Activated CD8-positive, alpha-beta T cell treated with anti-CD3 and anti-CD28 coated beads for 36 hours (primary cell): ENCODE results near the gene RNF38. TPM values are rescaled to one million over a fixed set of nuclear protein-coding genes. Genes with fewer than 3 reads are reported as not detected.
"Not testable (repeated sequence)": the region's sequence is repeated elsewhere in the genome, so short reads cannot be mapped to it uniquely, and the experiment has no call there.

Experiments used
- ATAC-seq: fragments of 200-7000 bp; cut with Tn5 transposase; one replicate; pipeline ENCODE4 v1.10.0; 2021; ENCODE audit warnings: mild to moderate bottlenecking, moderate library complexity
- CTCF ChIA-PET: fragments of 350-600 bp; sonication (Branson Sonifier 250); formaldehyde crosslinking; loops from one replicate; lab custom pipeline; 2021; ENCODE audit warnings: antibody characterized with exemption; lab: Charles Lee
- POLR2A ChIA-PET: fragments of 350-600 bp; sonication (Branson Sonifier 250); formaldehyde crosslinking; loops from one replicate; lab custom pipeline; 2021; ENCODE audit warnings: antibody characterized with exemption; lab: Charles Lee
- DNase-seq: peaks from one replicate; pipeline ENCODE4 v3.0.0-alpha.2; 2020
- H3K27ac Mint-ChIP-seq: one replicate; pipeline ENCODE4 v1.8.0; 2021; ENCODE audit warnings: mild to moderate bottlenecking, mixed read lengths
- H3K27me3 Mint-ChIP-seq: one replicate; pipeline ENCODE4 v1.8.0; 2021; ENCODE audit warnings: mixed read lengths
- H3K36me3 Mint-ChIP-seq: one replicate; pipeline ENCODE4 v1.8.0; 2021; ENCODE audit warnings: low read depth, mixed read lengths
- H3K4me1 Mint-ChIP-seq: one replicate; pipeline ENCODE4 v1.8.0; 2021; ENCODE audit warnings: low read depth, mixed read lengths
- H3K4me3 Mint-ChIP-seq: one replicate; pipeline ENCODE4 v1.8.0; 2021; ENCODE audit warnings: mild to moderate bottlenecking, moderate library complexity, mixed read lengths
- H3K9me3 Mint-ChIP-seq: one replicate; pipeline ENCODE4 v1.8.0; 2021; ENCODE audit warnings: mixed read lengths
- CTCF ChIP-seq: fragments of 200-600 bp; IDR thresholded peaks from one replicate; pipeline ENCODE4 v1.8.0; 2022; ENCODE audit warnings: antibody characterized with exemption, mild to moderate bottlenecking
- intact Hi-C: fragments of 100-400 bp; cut with micrococcal nuclease; formaldehyde crosslinking; loops from one replicate; pipeline ENCODE4 v1.10.0; 2022
- total RNA-seq, 2 experiments: library from RNA; stranded (reverse); gene quantifications; one replicate each; pipeline ENCODE4 v1.2.3, GENCODE V29; 2021

The RNF38 gene
- total RNA-seq, 2 experiments from 2014 or later, result 33.7 to 36.4 TPM

DNA sequence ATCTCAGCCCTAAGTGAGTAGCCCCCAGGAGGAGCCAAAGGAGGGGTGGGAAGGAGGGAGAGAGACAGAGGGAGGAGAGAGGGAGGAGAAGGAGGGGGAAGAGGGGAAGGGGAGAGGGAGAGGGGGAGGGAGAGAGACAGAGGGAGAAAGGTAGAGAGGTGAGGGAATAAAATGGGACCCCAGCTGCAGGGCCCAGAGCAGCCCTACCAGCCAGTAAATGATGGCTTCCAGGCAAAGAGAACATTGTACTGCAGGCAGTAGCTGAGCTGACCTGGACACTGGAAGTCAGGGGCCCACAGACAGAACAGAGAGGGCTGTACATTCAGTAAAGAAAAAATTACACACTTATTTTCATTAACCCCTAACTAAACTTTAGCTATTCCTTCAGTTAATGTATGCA is 84.0 kb downstream of the RNF38 start:
- peaks cover 5% of the 10 kb centered on the region for H3K27me3 Mint-ChIP-seq
- H3K27ac Mint-ChIP-seq, result no peak overlapping the region
- DNase-seq (no peak), ATAC-seq (no peak)
- no peaks in the 10 kb centered on the region for H3K4me1 Mint-ChIP-seq
- no peaks in the 10 kb centered on the region for H3K36me3 Mint-ChIP-seq
- POLR2A ChIA-PET, result interaction anchor here (1.4 kb wide), 1 partner anchor 13 kb away, joined by 4 read pairs; no protein-coding TSS in a partner anchor
- CTCF ChIA-PET, result interaction anchor here (6.3 kb wide), 1 partner anchor 12 kb away, joined by 38 read pairs; no protein-coding TSS in a partner anchor
- TF ChIP-seq CTCF, result no peak
- intact Hi-C loops, result no loop called here
- H3K9me3 Mint-ChIP-seq, result no peaks in the 10 kb centered on the region
- no peak overlapping the region for H3K4me3 Mint-ChIP-seq

GRCh38 chr9:36315283-36315682 is 84.8 kb downstream of the RNF38 start:
- Mint-ChIP-seq H3K4me1 (no peaks in the 10 kb centered on the region), H3K36me3 (no peaks in the 10 kb centered on the region), H3K4me3 (no peak overlapping the region), H3K27me3 (peaks cover 5% of the 10 kb centered on the region), H3K9me3 (no peaks in the 10 kb centered on the region), H3K27ac (no peak overlapping the region)
- POLR2A ChIA-PET, result no interaction called here
- no peak for TF ChIP-seq CTCF
- ATAC-seq (no peak), DNase-seq (no peak)
- CTCF ChIA-PET, result interaction anchor here (6.3 kb wide), 1 partner anchor 13 kb away, joined by 38 read pairs; no protein-coding TSS in a partner anchor
- intact Hi-C loops, result no loop called here

DNA sequence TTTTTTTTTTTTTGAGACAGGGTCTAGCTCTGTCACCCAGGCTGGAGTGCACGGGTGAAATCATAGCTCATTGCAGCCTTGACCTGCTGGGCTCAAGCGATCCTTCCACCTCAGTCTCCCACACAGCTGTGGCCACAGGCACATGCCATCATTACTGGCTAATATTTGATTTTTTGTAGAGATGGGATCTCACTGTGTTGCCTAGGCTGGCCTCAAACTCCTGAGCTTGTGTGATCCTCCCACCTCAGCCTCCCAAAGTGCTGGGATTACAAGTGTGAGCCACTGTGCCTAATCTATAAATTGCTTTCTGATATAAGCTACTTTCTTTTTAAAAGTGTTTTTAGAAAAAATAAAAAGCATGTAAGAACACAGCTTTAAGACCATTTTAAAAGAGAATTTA is 85.3 kb downstream of the RNF38 start:
- Mint-ChIP-seq H3K4me1 (no peaks in the 10 kb centered on the region), H3K36me3 (no peaks in the 10 kb centered on the region), H3K4me3 (no peak overlapping the region), H3K9me3 (no peaks in the 10 kb centered on the region), H3K27ac (no peak overlapping the region), H3K27me3 (peaks cover 5% of the 10 kb centered on the region)
- no peak for TF ChIP-seq CTCF
- intact Hi-C loops, result no loop called here
- ChIA-PET POLR2A (no interaction called here), CTCF (interaction anchor here (0.6 to 6.3 kb wide), 3 partner anchors 13 to 28 kb away, joined by 3 to 38 read pairs (median 3); no protein-coding TSS in a partner anchor)
- ATAC-seq, result no peak
- DNase-seq, result no peak

- ChIA-PET POLR2A (interaction anchor here (0.8 to 1.6 kb wide), 3 partner anchors 10 to 424 kb away, joined by 3 read pairs; no protein-coding TSS in a partner anchor), CTCF (interaction anchor here (0.7 to 1.2 kb wide), 3 partner anchors 22 to 30 kb away, joined by 3 to 6 read pairs (median 4); no protein-coding TSS in a partner anchor)
- Mint-ChIP-seq H3K9me3 (no peaks in the 10 kb centered on the region), H3K27ac (peak overlapping the region; percentile 72), H3K27me3 (no peaks in the 10 kb centered on the region), H3K36me3 (no peaks in the 10 kb centered on the region), H3K4me3 (no peak overlapping the region), H3K4me1 (peaks cover 8% of the 10 kb centered on the region)
- ATAC-seq (no peak), DNase-seq (peak; percentile 7)
- no peak for TF ChIP-seq CTCF
- intact Hi-C loops, result no loop called here
Observed at GRCh38 chr9:36306471-36307306, 93.4 kb downstream of the RNF38 start.

DNA sequence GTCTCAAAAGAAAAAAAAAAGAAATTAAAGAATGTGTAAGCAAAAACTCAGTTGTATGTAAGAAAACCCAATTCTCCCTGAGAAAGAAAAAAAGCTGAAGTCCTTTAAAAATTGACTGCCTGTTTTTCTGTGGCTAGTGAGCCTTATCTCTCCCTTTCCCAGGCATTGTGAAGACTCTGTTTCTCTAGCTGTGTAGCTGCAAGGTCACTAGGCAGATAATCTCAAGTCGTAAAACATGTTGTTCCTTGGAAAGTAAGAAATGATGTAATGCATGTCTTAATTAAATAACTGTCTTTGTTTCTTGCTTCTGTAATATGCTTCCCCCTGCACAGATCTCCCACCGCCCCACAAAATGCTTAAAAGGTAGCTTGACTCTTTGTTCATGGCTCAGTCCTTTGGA is 95.7 kb downstream of the RNF38 start:
- intact Hi-C loops, DNase-seq, ATAC-seq, H3K9me3 Mint-ChIP-seq, H3K4me1 Mint-ChIP-seq, POLR2A ChIA-PET, H3K27me3 Mint-ChIP-seq, H3K36me3 Mint-ChIP-seq, H3K4me3 Mint-ChIP-seq, H3K27ac Mint-ChIP-seq, CTCF ChIA-PET: not testable (repeated sequence)
